HG03103 (cell line): ENCODE results near the gene TIE1.

Source experiments
- ATAC-seq: cut with Tn5 transposase; IDR thresholded peaks from one replicate; pipeline ENCODE4 v1.9.1; 2021; ENCODE audit warnings: low read depth; ENCODE audit not compliant: unreplicated experiment

Gene TIE1

GRCh38 chr1:43273708-43274107 is 27.1 kb upstream of the TIE1 start:
- ATAC-seq: no peak

DNA sequence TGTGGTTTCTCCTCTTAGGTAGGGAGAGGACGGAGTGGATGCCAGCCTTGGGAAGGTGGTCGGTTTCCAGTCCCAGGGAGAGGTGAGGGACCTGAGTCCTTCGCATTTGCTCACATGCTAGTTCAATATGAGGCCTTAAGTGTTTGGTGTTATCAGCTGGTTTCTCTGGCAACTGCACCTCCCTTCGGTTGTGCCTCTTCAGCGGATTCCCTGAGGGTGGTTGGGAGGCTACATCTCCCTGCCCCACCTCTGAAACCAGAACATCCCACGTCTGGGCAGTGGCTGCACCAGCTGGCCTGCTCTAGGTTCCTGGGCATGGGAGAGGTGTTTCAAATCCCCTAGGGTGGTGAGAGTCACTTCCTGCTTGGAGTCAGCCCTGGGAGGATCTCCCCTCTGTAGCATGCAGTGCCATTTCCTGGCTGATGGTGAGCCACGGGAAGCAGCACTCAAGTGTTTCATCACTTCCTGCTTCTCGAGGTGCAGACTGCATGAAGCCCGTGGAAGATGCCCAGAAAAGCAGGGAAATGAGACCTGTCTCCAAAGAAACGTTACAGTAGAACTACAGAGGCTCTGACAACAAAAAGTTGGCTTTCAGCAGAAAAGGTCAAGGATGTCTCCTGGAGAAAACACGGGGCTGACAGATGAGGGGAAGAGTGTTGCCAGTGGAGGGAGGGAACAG is 26.5 kb upstream of the TIE1 start:
- no peak for ATAC-seq

DNA sequence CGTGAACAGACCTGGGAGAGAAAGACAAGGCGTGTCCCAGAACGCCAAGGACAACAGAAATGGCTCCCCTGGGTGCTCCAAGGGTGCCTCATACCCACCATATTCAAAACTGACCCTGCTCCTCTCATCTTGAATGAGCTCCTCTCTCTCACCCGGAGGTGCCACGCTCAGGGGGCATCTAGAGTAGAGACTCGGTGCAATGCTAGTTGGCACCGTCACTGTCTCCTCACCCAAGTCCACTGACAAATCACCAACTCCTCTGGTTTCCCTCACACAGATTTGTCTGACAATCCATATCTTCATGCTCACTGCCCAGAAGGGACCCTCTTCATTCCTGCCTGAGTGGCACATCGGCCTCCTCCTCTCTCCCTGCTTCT is 26.0 kb upstream of the TIE1 start:
- ATAC-seq: no peak

DNA sequence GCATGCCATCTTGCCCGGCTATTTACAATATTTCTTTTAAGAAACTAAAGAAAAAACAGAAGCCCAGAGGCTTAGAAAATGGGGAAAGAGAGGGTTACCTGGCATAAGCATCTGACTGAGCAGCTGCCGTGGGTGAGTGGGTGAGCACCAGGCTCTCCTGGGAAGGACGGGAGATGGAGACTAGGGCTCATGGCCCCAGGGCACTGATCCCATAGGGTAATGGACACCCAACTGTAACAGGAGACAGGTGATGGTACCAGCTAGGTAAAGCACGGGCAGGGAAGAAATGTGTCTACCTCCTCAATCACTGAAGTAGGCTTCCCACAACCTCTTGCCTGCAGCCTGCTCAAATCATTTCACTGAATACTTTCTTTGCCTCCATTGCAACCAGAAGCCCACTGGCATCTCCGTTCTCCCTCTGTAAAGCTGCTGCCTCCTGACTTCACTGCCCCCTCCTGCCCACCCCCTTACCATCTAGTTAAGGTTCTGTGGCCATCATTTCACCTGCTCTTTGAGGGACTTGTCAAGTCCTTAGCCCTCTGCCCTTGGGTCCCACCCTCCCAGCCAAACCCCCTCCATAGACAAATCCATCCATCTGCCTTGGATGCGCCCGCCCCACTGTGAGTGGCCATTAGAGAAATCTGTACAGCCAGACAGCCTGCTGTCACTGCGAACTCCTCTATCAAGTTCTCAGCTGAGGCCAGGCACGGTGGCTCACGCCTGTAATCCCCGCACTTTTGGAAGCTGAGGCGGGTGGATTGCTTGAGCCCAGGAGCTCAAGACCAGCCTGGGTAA is 24.8 kb upstream of the TIE1 start:
- ATAC-seq: no peak

GRCh38 chr1:43276673-43277072 is 24.1 kb upstream of the TIE1 start:
- ATAC-seq: no peak

- no peak for ATAC-seq
These were observed 23.5 kb upstream of the TIE1 start for GRCh38 chr1:43277116-43277876.

DNA sequence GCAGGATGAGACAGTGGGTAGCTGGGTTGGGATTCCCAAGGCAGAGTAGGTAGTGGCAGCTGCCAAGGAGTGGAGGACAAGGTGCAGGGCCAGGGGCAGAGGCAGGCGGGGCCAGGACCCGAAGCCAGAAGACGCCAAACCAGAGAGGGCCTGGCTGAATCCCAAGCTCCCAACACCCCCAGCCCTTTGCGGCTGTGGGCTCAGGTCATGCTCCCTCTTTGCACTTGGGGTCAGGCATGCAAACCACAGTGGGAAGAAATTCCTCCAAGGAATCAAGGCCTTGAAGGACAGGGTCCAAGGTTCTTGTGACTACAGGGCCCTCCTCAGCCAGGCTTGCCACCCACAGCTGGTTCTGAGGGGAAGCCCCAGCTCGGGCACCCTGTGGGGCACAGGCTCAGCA is 21.6 kb upstream of the TIE1 start:
- no peak for ATAC-seq

GRCh38 chr1:43279666-43280065 is 21.1 kb upstream of the TIE1 start:
- no peak for ATAC-seq

GRCh38 chr1:43280692-43281091 is 20.1 kb upstream of the TIE1 start:
- ATAC-seq: no peak

GRCh38 chr1:43282220-43283195 is 18.3 kb upstream of the TIE1 start:
- ATAC-seq: no peak

DNA sequence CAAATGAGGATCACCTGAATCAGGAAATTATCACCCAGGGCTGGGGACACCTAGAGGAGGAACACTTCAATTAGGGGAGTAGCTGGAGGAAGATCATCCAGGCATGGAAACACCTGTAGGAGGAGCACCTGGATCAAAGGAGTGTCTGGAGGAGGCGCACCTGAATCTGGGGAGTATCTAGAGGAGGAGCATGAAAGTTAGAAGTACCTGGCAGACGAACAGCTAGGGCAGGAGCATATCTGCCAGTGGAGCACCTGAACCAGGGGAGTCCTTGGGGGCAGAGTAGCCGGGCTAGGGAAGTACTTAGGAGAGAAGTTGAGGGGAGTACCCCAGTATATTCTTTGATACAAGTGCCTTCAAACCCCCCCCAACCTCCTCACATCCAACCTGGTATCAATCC is 16.7 kb upstream of the TIE1 start:
- ATAC-seq: no peak

DNA sequence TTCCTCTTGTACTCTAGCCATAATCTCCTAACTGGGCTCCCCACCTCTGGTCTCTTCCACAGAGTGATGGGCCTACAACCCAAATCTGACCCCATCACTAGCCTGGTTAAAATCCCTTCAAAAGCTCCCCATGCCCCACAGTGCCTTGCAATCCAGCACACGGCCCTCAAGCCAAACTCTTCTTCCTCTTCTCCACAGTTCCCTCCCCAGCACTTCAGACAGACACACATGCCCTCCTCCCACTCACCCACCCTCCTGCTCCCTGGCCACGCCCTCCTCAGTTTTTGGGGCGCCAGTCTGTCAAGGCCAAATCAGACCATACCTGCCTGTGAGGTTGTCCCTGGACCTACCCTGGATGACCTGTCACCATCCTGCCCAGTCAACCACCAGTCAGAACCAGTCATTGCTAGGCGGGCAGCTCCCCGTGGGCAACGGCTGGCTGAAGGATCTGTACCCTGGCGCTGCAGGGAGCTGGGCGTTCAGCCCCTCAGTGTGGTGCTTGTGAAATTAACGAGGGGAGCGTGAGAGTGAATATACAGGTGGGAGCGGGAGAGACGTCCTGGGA is 16.2 kb upstream of the TIE1 start:
- no peak for ATAC-seq

DNA sequence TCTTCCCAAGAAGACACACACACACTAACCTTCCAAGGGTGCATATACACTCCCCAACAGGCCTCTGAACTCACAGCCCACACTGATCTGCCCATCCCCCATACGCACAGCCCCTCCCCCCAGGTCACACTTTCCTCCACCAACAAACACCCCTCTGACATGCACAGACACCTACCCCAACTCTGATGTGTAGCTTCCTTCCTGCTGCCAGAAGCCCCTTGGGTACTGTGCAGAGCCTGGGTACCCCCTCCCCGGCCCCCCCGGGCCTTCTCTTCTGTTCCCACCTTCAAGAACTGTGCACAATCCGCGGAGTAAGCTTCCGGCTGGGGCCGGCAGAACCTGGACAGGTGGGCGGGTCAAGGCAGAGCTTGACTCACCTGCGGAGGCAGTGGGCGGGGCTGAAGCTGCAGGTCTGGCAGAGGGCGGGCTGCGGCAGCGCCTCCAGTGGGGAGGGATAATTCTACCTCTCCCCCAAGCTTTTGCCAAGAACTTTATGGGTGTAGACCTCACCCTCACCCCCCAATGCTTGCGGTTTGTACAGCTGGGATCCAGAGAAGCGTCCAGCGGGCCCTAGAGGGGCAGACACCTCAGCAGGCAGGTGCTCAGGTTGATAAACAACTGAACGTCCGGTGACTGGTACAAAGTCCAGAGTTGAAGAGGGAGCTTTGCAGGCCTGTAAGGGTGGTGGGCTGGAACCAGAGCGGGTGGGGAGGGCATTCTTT is 15.4 kb upstream of the TIE1 start, which contains the start of gene C1orf210:
Gene C1orf210, minus strand, starts transcription at position 313 of the 722 bp plus-strand sequence. CDS start 2,311 bp downstream, outside the sequence.
- no peak for ATAC-seq

- ATAC-seq: no peak
These were observed 14.7 kb upstream of the TIE1 start for GRCh38 chr1:43286115-43286514.

DNA sequence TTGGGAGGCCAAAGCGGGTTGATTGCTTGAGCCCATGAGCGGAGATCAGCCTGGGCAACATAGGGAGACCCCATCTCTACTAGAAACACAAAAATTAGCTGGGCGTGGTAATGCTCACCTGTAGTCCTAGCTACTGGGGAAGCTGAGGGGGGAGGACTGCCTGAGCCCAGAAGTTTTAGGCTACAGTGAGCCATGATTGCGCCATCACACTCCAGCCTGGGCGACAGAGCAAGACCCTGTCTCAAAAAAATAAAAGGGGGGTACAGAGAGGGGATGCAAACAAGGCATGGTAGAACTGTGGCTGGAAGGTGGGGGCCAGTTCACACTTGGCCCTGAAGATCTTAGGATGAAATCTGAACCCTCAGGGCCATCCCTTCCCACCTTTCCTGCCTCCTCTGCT is 14.2 kb upstream of the TIE1 start:
- ATAC-seq: no peak

- ATAC-seq: no peak
These were observed 12.6 kb upstream of the TIE1 start for GRCh38 chr1:43288058-43288784.

DNA sequence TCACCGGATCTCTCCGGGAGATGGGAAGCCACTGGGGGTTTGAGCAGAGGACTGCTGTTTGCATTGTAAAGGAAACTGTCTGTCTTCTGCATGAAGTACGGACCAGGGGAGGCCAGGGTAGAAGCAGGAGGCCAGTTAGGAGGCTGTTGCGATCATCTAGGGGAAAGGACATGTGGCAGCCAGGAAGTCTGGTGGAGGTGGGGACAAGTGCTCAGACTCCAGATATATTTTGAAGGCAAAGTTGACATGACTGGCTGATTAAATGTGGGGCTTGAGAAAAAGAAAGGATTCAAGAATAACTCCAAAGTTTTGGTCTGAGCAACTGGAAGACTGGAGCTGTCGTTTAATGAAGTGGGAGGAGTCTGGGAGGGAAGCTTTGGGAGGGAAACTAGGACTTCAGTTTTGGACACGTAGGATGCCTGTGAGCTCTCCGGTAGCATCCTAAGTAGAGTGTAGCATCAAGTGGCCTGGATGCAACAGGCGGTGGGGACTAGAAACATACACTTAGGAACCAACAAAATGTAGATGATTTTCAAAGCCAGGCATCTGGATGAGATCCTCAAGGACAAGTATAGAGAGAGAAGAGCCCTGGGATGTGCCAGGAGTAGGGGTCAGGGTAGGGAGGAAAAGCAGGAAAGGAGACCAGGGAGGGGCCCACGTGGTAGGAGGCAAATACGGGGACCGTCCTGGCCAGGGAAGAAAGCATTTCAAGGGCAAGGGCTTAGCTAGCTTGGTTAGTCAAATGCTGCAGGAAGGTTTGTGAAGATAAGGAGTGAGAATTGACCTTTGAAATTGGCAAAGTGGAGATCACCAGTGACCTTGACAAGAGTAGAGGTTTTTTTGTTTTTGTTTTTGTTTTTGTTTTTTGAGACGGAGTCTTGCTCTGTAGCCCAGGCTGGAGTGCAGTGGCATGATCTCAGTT is 11.7 kb upstream of the TIE1 start:
- ATAC-seq: no peak

DNA sequence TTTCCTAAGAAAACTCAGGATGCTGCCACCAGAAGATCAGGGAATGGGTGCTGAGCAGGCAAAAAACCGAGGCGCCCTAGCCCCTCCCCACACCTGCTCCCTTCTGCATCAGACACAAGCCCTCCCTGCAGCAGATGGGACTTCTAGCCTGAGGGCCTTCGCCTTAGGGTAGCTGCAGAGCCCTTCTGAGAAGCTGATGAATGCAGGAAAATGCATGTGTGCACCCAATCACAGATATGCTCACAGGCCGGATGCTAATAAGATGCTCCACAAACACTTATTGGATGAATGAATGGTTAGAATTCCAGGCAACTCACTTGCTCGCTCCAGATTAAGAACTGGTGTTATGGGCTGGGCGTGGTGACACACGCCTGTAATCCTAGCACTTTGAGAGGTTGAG is 8.6 kb upstream of the TIE1 start:
- ATAC-seq: no peak
